Activated CD8-positive, alpha-beta memory T cell treated with anti-CD3 and anti-CD28 coated beads, Interleukin-2, amount 50 U/mL, for 4 hours (primary cell): ENCODE measurements around the gene BPIFB2.
"Not testable (repeated sequence)": the region's sequence is repeated elsewhere in the genome, so short reads cannot be mapped to it uniquely, and the experiment has no call there.

Source experiments
- DNase-seq: peaks from one replicate; pipeline ENCODE4 v3.0.0-alpha.2; 2020

BPIFB2 gene, protein sequence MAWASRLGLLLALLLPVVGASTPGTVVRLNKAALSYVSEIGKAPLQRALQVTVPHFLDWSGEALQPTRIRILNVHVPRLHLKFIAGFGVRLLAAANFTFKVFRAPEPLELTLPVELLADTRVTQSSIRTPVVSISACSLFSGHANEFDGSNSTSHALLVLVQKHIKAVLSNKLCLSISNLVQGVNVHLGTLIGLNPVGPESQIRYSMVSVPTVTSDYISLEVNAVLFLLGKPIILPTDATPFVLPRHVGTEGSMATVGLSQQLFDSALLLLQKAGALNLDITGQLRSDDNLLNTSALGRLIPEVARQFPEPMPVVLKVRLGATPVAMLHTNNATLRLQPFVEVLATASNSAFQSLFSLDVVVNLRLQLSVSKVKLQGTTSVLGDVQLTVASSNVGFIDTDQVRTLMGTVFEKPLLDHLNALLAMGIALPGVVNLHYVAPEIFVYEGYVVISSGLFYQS

DNA sequence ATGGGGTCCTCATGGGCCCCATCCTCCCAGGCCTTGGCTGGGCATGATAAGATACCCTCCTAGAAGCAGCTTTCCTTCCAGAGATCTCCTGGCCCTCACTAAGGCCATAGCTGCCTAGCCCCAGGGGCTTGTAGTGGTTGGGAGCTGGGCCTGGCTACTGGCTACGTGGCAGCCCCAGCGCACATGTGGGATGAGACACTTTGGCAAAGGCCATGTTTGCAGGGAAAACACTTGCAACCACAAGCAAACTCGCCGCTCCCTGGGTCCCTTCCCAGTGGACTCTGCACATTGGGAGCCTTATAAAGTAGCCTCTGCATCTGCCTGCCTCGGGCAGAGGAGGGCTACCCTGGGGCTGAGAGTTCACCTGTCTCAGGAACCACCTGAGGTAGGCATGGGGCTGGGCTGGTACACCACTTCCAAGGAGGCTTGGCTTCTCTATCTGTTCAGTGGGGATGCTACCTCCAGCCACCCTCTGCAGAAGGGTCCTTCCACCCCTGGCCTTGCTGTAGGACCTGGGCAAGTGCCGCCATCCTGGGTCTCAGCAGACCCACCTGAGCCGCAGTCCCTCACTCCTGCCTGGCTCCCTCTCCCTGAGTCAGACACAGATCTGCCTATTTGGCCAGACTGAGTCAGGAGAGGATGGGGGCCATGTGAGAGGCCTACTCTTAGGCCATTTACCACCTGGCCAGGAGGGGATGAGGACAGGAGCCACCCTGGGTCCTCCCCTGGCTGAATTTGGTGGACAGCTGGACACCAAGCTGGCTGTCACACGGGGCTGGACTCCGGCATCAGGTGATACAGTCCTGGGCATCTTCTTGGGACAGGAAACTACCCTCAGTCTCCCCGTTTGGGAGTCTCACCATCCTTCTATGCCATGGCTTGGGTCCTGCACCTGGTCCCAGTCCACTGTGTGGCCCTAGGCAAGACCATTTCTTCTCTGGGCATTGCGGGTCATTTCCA is at the start of gene BPIFB2:
Gene BPIFB2 (plus strand): TSS at position 329 of the 960 bp plus-strand sequence. CDS start 871 bp downstream, outside the sequence.
- DNase-seq, result no peak

DNA sequence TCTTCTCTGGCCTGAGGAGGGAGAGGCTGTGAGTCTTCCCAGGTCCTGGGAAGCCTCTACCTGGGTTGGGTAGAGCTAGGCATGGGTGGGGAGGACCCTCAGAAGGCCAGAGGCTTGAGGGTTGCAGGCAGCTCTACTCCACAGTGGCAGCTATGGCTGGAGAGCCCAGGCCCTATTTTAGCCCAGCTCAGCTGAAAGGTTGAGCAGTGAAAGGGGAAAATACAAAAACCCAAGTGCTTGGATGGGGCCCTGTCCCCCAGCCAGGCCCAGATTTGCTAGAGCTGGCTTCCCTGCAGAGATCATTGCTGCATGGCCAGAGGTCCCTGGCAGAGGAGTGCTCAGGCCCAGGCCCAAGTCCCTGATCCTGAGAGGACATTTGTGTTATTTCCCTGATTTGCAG is 48.9 kb upstream of the BPIFB2 start:
- DNase-seq, result no peak

DNA sequence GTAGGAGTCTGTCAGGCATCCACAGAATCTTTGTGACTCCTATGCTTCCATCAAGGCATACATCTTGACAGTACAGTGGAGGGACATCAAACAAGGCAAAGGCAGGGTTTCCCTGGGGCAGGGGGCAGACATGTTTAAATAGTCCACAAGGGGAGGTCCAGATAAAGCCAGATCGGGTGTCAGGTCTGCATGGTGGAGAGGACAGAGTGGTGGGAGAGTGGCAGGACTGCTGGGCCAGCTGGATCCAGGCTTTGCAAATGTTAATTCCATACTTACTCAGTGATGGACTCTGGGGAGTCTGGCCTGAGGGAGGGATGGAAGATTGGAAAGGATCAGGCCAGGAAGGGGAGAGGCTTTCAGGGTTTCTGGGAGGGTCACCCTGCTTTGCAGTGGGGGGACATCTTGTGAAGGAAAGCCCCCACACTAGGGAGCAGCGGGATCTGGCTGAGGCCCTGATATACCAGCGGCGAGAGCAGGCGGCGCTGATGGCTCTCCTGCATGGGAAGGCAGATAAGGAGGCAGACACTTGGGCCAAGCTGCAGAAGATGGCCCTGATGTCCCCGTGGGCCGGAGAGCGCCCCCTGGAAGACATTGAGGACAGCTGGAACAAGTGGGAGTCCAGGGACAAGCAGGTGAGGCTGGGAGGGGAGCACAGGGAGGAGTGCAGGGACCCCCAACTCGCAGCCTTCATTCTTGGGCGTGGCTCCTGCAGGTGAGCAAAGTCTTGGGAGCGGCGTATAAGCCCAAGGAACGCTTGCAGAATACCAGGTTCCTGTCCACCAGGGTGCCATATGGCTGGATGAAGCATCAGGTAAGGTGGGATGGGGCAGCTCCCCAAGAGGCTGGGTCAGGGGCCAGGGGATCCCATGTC is 47.9 kb upstream of the BPIFB2 start:
- no peak for DNase-seq

DNA sequence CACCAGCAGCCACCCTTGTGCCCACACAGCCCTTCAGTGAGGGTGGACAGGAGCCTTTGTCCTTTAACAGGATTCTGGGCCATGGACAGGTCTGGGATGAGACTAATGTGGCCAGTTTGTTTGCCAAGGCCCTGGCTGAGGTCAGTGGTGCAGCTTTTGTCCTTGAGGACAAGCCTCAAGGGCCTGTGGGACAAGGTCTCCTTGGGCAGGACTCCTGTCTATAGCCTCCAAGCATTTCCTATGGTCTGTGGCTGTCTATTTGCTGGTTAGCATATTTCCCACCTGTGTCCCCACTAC is 47.3 kb upstream of the BPIFB2 start:
- no peak for DNase-seq

DNA sequence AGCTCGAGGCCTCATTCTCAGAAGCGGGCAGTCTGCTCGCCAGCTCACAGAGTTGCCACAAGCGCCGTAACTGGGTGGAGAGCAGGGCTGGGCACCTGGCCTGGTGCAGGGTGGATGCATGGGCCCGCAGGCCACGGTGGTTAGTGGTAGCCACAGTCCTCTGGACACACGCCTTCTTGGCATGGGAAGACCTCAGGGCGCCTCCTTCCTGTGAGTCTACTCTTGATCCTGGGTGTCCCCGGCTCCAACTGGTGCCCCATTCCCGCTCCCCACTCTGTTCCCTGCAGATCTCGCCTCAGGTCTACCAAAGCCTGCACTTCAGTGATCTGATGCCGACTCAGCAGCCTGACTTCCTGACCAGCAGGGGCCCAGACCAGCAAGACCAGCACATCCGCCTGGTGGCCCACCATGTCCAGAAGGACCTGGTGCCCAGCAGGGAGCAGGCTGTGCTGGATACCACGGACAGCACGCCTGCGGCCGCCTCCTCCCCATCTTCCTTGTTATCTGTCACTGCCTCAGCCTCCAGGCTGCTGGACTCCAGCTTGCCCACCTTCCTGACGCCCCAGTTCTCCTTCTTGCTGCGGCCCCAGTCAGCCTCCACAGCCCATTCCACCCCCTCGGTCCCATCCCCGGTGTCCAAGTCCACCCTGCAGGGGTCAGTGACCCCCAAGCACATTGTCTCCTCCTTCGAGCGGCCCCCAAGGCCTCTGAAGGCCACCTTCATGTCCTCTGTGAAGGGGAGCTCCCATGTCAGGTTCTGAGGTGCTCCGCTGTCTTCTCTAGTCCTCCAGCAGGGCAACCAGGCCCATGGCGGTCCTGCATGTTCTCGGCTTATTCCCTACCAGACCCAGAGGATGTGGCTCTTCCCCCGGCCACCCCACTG is 46.4 kb upstream of the BPIFB2 start:
- no peak for DNase-seq

DNA sequence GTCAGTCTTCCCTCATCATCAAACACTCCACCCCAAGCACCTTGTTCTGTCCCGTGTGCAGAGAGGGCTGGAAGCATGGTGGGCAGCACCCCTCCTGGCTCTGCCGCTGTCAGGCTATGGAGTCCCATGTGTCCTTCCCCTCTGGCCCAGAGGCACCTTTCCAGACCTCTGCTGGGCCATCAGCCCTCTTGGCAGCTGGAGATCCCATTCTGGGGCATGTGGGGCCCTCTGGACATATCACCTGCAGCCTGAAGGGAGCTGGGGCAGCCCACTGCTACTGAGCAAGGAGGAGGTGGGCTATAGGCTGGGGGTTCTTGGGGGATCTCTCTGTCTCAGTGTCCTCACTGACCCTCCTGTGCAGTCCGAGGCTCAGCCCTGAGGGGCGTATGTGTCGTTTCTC is 45.5 kb upstream of the BPIFB2 start:
- DNase-seq, result no peak

DNA sequence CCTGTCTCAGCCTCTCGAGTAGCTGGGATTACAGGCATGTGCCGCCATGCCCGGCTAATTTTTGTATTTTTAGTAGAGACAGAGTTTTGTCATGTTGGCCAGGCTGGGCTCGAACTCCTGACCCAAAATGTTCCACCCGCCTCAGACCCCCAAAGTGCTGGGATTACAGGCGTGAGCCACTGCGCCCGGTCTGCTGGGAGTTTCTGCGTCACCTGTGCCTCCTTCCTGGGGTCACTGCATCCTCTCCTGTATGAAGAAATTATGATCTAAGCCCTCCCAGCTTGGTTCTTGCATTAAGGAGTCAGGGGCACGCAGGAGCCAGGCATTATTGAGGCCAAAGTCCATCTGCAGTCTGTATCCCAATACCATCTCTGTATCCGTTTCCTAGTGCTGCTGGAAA is 44.9 kb upstream of the BPIFB2 start:
- DNase-seq, result not testable (repeated sequence)

DNA sequence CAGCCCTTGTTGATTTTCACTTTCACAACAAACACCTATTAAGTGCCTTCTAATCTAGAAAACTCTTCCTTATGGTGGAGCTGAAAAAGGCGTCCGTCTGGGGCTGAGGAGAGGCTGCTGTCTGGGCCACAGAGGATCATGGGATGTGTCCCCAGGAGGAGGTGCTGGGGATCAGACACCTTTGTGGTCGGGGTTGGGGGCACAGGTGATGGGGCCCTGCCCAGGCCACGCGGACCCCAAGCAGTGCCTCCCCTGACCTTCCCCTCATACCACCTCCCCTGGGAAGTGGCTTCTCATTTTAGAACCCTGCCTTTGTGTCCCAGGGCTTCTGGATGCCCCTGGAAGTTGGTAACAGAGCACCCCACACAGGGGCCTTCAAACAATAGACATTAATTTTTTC is 44.3 kb upstream of the BPIFB2 start:
- no peak for DNase-seq

DNA sequence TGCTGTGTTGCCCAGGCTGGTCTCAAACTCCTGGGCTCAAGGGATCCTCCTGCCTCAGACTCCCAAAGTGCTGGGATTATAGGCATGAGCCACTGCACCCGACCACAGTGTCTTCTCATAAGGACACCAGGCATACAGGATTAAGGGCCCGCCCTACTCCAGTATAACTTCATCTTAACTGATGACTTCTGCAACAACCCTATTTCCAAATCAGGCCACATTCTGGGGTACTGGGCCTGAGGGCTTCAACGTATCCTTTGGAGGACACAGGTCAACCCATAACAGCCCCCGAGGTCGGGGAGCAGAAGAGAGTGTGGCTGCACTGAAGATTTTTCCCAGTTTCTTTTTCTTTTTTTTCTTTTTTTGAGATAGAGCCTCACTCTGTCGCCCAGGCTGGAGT is 42.9 kb upstream of the BPIFB2 start:
- no peak for DNase-seq

DNA sequence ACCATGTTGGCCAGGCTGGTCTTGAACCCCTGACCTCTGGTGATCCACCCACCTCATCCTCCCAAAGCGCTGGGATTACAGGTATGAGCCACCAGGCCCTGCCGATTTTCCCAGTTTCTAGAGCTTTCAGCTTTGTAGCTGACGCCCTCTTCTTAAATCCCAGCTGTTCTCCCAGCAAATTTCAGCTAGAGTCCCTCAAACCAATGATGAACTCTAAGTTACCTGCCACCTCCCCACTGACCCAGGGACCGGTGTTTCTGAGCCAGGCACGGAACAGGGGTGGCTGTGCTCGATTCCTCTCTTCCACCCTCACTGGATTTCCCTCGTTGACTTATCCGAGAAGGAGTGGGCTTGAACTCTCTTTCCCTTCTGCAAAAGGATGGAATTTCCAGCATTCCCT is 42.4 kb upstream of the BPIFB2 start:
- no peak for DNase-seq

DNA sequence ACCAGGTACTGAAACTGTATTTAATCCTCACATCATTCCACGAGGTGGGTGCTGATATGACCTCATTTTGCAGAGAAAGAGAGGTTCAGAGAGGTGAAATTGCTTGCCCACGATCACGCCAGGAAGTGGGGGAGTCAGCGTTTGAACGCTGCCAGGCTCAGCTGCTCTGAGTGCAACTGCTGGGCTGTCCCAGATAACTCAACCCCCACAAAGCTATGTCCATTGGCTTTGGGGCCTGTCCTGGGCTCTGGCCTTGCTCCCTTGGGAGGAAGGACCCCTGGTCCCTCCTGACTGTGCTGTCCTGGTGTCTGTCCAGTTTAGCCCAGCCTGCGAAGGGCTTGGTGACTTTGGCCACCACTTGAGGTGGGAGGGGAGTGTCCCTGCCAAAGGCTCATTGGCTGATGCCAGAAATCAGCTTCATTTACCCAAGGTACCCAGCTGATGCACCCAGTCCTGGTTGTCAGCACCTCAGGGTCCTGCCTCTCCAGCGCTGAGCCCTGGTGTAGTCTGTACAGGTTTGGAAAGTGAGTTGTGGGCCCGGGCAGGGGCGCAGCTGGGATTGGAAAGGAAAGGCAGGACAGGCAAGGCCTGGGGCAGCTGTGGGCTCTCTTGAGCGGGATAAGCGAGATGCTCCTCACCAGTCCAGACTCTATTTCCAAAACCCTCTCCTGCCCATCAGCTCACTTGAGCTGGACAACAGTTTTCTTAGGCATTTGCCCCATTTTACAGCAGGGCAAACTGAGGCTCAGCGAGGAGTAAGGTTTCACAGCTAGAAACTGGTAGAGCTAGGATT is 41.7 kb upstream of the BPIFB2 start:
- DNase-seq, result peak; percentile 51

DNA sequence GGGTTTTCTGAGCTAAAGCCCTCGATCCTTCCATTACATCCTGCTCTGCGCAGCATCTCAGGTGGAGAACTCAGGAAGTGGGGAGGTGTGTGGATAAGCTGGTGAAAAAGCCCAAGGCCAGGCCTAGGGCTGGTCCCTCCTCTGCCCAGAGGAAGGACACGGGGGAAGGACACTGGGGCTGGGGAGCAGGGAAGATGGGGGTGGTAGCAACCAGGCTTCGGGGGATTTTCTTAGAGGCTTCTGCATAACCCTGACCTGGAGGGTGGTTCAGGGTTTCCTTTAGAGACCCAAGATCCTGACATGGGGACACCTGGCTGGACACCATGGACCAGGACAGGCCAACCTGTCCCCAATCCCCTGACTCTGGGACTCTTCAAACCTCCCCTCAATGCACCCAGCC is 41.1 kb upstream of the BPIFB2 start:
- DNase-seq, result no peak

DNA sequence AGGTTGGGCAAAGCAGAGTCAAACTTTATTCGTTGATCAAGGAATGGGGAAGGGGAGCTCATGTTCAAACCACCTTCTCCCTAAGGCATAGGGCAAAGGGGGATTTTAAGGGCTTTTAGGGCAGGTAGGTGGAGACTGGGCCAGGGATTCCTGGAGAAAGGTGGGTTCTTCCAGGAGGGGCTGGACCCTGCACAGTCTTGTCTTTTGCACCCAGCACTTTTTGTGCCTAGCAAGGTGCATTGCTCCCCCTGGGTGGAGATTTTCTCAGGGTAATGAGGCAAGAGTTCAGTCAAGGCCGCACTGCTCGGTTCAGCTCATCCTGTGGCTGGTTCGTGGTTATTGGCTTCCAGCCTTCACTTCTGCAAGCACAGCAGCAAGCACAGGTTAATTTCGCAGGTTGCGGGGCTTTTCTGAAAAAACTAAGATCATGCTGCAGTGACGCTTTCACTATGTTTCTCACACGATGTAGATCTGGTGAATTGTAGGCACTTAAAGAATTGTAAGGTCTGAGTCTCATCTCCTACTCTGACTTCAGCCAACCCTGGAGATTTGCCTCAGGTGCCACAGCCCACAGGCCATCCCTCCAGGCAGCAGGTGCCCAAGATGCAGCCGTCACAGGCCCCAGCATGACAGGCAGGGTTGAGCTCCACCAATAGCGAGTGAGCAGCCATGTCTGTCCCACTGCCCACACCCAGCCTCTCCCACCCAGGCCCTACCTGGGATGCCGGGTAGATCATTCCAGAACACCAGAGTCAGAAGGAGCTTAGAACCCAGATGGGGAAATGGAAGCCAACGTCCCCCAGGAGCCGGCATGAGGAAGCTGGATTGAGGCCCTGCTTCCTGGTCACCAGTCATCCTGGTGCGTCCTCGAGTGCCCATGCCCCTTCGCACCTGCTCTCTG is 40.4 kb upstream of the BPIFB2 start:
- no peak for DNase-seq

DNA sequence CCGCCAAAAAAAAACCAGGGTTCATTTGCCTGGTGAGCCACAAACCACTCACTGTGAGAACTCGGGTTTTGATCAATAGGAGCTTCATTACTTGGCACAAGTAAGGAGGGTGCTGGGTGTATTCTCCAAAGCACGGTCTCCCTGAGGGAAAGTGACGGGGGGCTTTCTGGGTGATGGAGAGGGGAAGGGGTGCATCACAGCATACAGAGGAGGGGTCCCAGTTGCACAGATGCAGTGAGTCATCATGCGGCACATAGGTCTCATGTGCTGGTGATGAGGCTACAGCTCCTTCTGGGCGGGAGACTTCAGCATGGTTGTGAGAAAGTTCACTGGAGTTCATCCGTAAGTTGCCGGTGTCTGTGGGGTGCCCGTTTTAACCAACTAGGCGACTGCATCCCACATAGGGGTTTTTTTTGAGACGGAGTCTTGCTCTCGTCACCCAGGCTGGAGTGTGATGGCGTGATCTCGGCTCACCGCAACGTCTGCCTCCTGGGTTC is 39.5 kb upstream of the BPIFB2 start:
- DNase-seq, result peak; percentile 57

DNA sequence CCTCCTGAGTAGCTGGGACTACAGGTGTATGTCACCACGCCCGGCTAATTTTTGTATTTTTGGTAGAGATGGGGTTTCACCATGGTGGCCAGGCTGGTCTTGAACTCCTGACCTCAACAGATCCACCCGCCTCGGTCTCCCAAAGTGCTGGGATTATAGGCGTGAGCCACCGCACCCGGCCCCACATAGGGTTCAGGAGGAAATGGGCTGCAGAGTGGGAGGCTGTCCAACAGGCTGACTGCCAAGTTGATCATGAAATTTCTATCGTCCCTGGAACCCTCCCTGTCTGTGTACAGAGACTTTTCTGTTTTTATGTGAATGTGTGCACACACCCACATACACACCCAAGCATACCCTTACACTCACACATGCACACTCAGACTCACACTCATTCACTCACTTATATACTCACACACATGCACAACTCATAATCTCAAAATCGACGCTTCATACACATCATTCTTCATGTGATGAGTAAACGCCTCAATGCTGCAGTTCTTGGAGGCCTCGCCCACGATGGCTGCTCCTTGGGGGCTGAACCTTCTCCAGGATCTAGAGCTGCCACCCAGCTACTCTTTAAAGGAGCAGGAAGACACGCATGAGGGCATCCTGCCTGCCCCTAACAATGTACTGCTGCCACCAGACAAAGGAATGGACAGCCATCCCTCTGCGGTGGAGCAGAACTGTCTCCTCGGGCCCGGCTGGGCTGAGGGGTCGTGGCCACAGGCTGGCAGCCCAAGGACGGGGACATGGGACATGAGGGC is 38.8 kb upstream of the BPIFB2 start:
- no peak for DNase-seq

DNA sequence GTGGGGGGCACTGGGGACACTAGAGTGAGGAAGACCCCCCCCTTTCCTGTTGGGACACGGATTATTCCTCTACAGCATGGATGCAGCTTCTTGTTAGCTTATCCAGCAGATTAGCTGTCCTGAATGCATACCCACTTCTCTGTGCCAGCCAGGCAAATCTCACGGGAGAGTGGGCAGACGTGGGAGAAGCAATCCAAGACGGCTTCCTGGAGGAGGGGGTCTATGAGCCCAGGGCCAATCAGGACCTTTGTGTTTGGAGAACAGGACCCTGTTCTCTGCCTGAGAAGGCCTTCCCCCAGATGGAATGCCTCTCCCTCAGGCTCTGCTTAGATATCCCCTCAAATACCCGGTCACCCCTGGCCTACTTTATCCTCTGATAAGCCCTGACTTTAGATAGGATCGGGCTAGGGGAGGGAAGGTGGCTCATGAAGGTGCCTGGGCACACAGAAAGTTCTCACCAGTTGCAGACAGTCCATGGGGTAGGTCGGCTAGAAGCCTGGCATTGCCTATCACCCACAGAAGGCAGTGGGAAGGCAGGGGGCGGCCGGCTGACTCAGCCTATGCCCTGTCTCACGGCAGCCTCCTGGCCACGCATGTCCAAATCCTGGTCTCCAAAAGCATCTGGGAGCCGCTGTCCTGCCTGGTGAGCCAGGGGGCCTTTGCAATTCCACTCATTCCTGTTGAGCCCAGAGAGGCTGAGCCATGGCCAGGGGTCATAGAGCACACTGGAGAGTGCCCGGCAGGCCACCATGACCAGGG is 38.0 kb upstream of the BPIFB2 start:
- no peak for DNase-seq

DNA sequence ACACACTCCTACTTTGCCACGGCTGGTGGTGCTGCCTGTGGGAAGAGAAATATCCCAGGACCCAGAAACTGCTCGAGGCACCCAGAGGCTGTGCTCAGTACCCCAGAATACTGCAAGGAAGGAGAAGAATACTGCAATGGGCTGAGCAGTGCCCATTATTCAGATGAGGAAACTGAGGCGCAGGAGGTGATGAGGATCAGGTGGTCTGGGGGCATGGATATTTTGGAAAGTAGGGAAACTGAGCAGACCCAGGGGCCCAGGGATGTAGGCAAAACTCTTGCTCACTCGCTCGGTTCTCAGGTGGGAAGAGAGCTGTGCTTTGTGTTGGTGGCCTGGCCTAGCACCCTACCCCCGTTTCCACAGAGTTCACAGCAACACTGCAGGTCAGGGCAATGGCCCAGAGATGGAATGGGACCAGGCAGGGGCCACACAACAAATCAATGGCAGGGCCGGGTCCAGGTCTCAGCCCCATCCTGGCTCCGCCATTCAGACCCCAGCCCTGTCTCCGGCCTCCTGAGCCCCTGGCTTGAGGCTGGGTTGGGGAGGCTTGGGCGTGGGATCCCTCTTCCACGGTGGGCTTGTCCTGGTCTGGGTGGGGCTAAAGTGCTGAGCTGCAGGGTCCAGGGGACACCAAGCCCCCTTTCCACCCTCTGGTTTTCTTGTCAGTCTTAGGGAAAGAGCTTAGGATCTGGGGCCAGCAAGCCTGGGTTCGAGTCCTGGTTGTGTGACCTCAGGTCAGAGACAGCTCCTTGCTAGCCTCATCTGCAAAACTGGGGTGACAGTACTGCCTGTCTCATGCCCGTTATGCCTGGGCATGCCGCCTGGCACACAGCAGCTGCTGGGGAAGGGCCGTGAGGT is 37.2 kb upstream of the BPIFB2 start:
- DNase-seq, result no peak
